GM13977 (cell line): ENCODE results near the gene AKT1S1.

Experiments
- DNase-seq: peaks from one replicate; pipeline ENCODE4 v3.0.0; 2012; ENCODE audit warnings: low spot score
- CTCF ChIP-seq: IDR thresholded peaks from 2 replicates; pipeline ENCODE4 v1.5.1; 2012; ENCODE audit warnings: mild to moderate bottlenecking, control low read depth; ENCODE audit not compliant: insufficient read depth; ENCODE audit errors: extremely low read depth, missing control alignments
- in situ Hi-C: fragments of 300-500 bp; cut with MboI; formaldehyde crosslinking; loops from one replicate; pipeline ENCODE4 v1.12.0; 2022; ENCODE audit warnings: low sequenced_read_pairs, low pct_unique_long_range_greater_than_20kb, mixed read lengths, inconsistent platforms; ENCODE audit not compliant: unreplicated experiment

Gene AKT1S1

DNA sequence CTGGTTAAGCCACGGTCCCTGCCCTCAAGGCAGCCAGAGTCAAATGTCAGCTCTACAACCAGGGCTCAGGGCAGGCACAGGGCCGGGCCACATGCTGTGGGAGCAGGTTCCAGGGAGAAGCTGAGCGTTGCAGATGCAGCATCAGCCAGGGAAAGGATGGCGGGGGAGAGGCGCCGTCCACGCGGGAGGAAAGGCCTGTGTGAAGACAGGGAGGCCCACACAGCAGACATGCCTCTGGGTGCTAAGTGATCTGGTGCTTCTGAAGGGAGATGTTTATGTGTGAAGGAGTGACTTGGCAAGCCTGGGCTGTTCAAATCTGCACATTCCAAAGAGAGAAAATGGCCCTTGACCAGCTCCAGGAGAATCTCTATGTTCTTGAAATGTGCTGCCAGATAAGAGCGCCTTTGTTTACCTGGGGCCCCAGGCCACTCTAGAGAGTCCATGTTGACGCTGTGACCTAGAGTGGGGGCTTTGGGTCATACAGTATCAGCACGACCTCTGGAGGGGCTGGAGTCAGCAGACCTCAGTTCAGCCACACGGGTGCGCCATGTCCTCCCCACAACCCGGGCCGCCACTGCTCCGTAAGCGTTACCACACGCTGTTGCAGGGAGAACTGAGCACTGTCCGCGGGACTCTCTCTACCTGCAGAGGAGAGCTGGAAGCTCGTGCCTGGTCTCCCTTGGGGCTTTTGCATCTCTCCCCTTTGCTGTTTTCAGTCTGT lies 36.0 kb upstream of the AKT1S1 start:
- TF ChIP-seq CTCF, result peak; percentile 19
- no peak for DNase-seq
- in situ Hi-C loops, result no loop called here

GRCh38 chr19:49911381-49912145 lies 34.4 kb upstream of the AKT1S1 start:
- in situ Hi-C loops, result no loop called here
- no peak for TF ChIP-seq CTCF
- peak; percentile 86 for DNase-seq

GRCh38 chr19:49910179-49910578 lies 33.0 kb upstream of the AKT1S1 start:
- in situ Hi-C loops, result no loop called here
- TF ChIP-seq CTCF, result no peak
- no peak for DNase-seq

DNA sequence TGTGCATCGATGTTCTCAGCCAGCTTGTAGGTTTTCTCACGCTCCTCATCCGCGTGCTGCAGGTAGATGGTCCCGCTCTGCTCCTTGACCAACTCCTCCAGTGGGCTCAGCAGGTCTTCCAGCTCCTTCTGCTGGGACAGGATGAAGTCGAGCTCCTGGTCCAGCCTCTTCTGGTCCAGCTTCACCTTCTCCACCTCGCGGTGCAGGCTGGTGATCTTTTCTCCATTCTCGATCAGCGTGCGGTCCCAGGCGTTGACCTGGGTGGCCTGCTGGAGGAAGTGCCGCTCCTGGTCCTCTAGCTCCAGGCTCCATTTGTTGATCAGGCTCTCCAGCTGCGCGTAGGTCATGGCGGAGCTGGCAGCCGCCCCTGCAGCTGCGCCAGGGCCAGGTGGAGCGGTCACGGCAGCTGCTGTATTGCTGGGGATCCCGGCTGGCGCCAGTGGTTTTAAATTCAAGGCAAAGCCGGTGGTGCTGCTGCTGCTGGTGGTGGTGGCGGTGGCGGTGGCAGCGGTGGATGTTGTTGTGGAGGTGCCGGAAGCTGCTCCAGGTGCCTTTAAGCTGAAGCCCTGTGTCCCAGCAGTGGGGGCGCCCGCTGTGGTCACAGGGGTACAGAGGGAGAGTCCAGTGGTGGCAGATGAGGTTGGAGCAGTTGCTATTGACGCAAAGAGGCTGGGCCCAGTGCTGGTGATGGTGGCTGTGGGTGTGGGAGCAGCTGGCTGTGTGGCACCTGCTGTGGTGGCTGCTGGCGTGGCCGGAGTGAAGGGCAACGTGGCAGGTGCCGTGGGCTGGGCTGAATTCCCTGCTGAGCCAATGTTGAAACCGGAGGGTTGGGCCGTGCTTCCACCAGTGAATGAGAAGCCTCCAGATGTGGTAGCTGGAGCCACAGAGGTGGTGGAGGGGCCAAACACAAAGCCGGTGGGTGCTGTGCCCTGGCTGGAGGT lies 31.6 kb upstream of the AKT1S1 start:
- TF ChIP-seq CTCF, result no peak
- in situ Hi-C loops, result no loop called here
- no peak for DNase-seq

- in situ Hi-C loops, result no loop called here
- no peak for TF ChIP-seq CTCF
Measured at GRCh38 chr19:49907745-49908446, 30.7 kb upstream of the AKT1S1 start.

More at GRCh38 chr19:49907745-49908446, 30.7 kb upstream of the AKT1S1 start:
- peak; percentile 52 for DNase-seq
